K562 (cell line): ENCODE data around the gene TMEM204. TPM values are rescaled to one million over a fixed set of nuclear protein-coding genes. Genes with fewer than 3 reads are reported as not detected.

Experiments
- CBX3 ChIP-seq, 2 experiments: IDR thresholded peaks; 1 replicate in 1 of 2; 2 replicates in 1 of 2; pipeline ENCODE4 v1.6.1; 2012; ENCODE audit warnings: inconsistent platforms in 2 of 2, low read length in 2 of 2, borderline replicate concordance in 1 of 2, control low read depth in 1 of 2
- ERF ChIP-seq: fragments of 450-650 bp; formaldehyde crosslinking; IDR thresholded peaks from 2 replicates; pipeline ENCODE4 v1.4.0; 2020; ENCODE audit warnings: mild to moderate bottlenecking, mixed read lengths
- FOSL1 ChIP-seq: fragments of 200-800 bp; sonication (Bioruptor generic); conservative IDR thresholded peaks from 2 replicates; pipeline ENCODE4 v1.6.1; 2016; ENCODE audit warnings: missing genetic modification characterization, missing compliant biosample characterization
- FUS ChIP-seq: fragments of 200-400 bp; formaldehyde crosslinking; optimal IDR thresholded peaks from 2 replicates; pipeline ENCODE3; 2017; ENCODE audit warnings: low read depth, low read length
- HDAC8 ChIP-seq: fragments of 450-650 bp; IDR thresholded peaks from 2 replicates; pipeline ENCODE4 v1.6.1; 2016; ENCODE audit warnings: mild to moderate bottlenecking, missing genetic modification characterization, moderate library complexity, missing compliant biosample characterization
- LEF1 ChIP-seq: fragments of 450-650 bp; IDR thresholded peaks from 2 replicates; pipeline ENCODE4 v1.6.1; 2016; ENCODE audit warnings: mild to moderate bottlenecking
- NRF1 ChIP-seq, 2 experiments: fragments of 450-650 bp; IDR thresholded peaks in 1 of 2; conservative IDR thresholded peaks in 1 of 2; 2 replicates each; pipeline ENCODE4 v1.6.1; 2014; ENCODE audit warnings: mild to moderate bottlenecking in 2 of 2
- PURB ChIP-seq: sonication (generic); formaldehyde crosslinking; IDR thresholded peaks from 2 replicates; pipeline ENCODE4 v1.9.0; 2021; ENCODE audit warnings: low read depth, mild to moderate bottlenecking, missing genetic modification reagents
- TEAD4 ChIP-seq, 2 experiments: sonication (generic) in 1 of 2; formaldehyde crosslinking in 1 of 2; IDR thresholded peaks; 2 replicates each; pipeline versions ENCODE4 v1.6.1 to v1.8.0; 2012 to 2022; ENCODE audit warnings: borderline replicate concordance in 1 of 2, inconsistent platforms in 1 of 2, low read length in 1 of 2, mild to moderate bottlenecking in 1 of 2, missing genetic modification reagents in 1 of 2
- TFAP4 ChIP-seq: sonication (generic); formaldehyde crosslinking; IDR thresholded peaks from 2 replicates; pipeline ENCODE4 v1.8.0; 2022; ENCODE audit warnings: missing genetic modification reagents, mild to moderate bottlenecking, moderate library complexity, borderline replicate concordance
- ZFP36 ChIP-seq: fragments of 150-350 bp; IDR thresholded peaks from 2 replicates; pipeline ENCODE4 v1.6.1; 2018; ENCODE audit warnings: low read length, low read depth; ENCODE audit not compliant: partially characterized antibody
- polyA plus RNA-seq, 8 experiments: library from polyadenylated mRNA; depleted of rRNA in 4 of 8; stranded (reverse) in 5 of 8; unstranded in 3 of 8; fragments of >200 nt; fragmentation: Nextera tagmentation in 2 of 8; fragmentation: Illumina TruSeq in 1 of 8; extraction: Ambion mirVana in 2 of 8; extraction: Trizol in 1 of 8; gene quantifications; 2 replicates each; pipeline versions ENCODE4 v1.2.1 to v1.2.3, GENCODE V29; 2011 to 2014; ENCODE audit warnings: inconsistent platforms in 1 of 8, missing spikeins in 1 of 8
- total RNA-seq, 7 experiments: library from RNA; depleted of rRNA in 6 of 7; stranded (reverse); fragments of >200 nt in 6 of 7; fragmentation: Illumina TruSeq in 2 of 7; extraction: Trizol in 2 of 7; gene quantifications; 2 replicates each; pipeline versions ENCODE4 v1.2.1 to v1.2.3, GENCODE V29; 2011 to 2021; ENCODE audit warnings: low replicate concordance in 1 of 7
- TF ChIP-seq, protein P1 (sequence below), 2 experiments: fragments of 450-650 bp in 1 of 2; sonication (generic) in 1 of 2; formaldehyde crosslinking in 1 of 2; IDR thresholded peaks in 1 of 2; conservative IDR thresholded peaks in 1 of 2; 2 replicates each; pipeline versions ENCODE4 v1.6.1 to v1.8.1; 2016 to 2023; ENCODE audit warnings: mild to moderate bottlenecking in 2 of 2, moderate library complexity in 2 of 2, inconsistent platforms in 1 of 2, missing genetic modification reagents in 1 of 2
- TF ChIP-seq, protein P2 (sequence below), 2 experiments: fragments of 450-650 bp; IDR thresholded peaks; 2 replicates each; pipeline ENCODE4 v1.6.1; 2016; ENCODE audit warnings: mild to moderate bottlenecking in 2 of 2, borderline replicate concordance in 1 of 2, low read depth in 1 of 2, moderate library complexity in 1 of 2
- TF ChIP-seq, protein P3 (sequence below), 2 experiments: fragments of 250-450 bp in 1 of 2; fragments of 450-650 bp in 1 of 2; sonication (Bioruptor Pico) in 1 of 2; IDR thresholded peaks; 2 replicates each; pipeline versions ENCODE4 v1.6.1 to v1.8.0; 2016 to 2021; ENCODE audit warnings: mild to moderate bottlenecking in 2 of 2, moderate library complexity in 2 of 2, missing compliant biosample characterization in 1 of 2, missing genetic modification characterization in 1 of 2

Gene TMEM204
- total and polyA plus RNA-seq, 9 of the 15 experiments (the other 6 are each of a cell fraction or from before 2014, with no cell fraction given), result 0.04 to 0.18 TPM; not detected in 7

GRCh38 chr16:1492923-1493745, 40.3 kb upstream of the TMEM204 start, which contains the start of gene TELO2 (continued):
- TF ChIP-seq TEAD4 (IDR thresholded peaks at IDR 0.05; ENCODE audit: low read length), result peak; percentile 10; the same call in 1 of the 2 replicates
- TF ChIP-seq TEAD4 (CRISPR knock-in tag; IDR thresholded peaks at IDR 0.05; ENCODE audit: borderline replicate concordance), result no peak
- TF ChIP-seq PURB, result no peak
- TF ChIP-seq, protein P1, sequence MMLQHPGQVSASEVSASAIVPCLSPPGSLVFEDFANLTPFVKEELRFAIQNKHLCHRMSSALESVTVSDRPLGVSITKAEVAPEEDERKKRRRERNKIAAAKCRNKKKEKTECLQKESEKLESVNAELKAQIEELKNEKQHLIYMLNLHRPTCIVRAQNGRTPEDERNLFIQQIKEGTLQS (IDR thresholded peaks at IDR 0.05), result no peak
- TF ChIP-seq, protein P1 (CRISPR knock-in tag; conservative IDR thresholded peaks at IDR 0.05), result 0 out of 2 replicates have a peak, but pooled peaks have one; percentile 62
- peak in 1 of 2 experiments; percentile 13; a peak in 1 of 3 replicates for TF ChIP-seq CBX3 (IDR thresholded peaks at IDR 0.05; ENCODE audit: borderline replicate concordance in 1 of 2, low read length in 2 of 2)
- 0 out of 2 replicates have a peak, but pooled peaks have one; percentile 11 for TF ChIP-seq ERF (CRISPR knock-in tag)
- TF ChIP-seq, protein P2, sequence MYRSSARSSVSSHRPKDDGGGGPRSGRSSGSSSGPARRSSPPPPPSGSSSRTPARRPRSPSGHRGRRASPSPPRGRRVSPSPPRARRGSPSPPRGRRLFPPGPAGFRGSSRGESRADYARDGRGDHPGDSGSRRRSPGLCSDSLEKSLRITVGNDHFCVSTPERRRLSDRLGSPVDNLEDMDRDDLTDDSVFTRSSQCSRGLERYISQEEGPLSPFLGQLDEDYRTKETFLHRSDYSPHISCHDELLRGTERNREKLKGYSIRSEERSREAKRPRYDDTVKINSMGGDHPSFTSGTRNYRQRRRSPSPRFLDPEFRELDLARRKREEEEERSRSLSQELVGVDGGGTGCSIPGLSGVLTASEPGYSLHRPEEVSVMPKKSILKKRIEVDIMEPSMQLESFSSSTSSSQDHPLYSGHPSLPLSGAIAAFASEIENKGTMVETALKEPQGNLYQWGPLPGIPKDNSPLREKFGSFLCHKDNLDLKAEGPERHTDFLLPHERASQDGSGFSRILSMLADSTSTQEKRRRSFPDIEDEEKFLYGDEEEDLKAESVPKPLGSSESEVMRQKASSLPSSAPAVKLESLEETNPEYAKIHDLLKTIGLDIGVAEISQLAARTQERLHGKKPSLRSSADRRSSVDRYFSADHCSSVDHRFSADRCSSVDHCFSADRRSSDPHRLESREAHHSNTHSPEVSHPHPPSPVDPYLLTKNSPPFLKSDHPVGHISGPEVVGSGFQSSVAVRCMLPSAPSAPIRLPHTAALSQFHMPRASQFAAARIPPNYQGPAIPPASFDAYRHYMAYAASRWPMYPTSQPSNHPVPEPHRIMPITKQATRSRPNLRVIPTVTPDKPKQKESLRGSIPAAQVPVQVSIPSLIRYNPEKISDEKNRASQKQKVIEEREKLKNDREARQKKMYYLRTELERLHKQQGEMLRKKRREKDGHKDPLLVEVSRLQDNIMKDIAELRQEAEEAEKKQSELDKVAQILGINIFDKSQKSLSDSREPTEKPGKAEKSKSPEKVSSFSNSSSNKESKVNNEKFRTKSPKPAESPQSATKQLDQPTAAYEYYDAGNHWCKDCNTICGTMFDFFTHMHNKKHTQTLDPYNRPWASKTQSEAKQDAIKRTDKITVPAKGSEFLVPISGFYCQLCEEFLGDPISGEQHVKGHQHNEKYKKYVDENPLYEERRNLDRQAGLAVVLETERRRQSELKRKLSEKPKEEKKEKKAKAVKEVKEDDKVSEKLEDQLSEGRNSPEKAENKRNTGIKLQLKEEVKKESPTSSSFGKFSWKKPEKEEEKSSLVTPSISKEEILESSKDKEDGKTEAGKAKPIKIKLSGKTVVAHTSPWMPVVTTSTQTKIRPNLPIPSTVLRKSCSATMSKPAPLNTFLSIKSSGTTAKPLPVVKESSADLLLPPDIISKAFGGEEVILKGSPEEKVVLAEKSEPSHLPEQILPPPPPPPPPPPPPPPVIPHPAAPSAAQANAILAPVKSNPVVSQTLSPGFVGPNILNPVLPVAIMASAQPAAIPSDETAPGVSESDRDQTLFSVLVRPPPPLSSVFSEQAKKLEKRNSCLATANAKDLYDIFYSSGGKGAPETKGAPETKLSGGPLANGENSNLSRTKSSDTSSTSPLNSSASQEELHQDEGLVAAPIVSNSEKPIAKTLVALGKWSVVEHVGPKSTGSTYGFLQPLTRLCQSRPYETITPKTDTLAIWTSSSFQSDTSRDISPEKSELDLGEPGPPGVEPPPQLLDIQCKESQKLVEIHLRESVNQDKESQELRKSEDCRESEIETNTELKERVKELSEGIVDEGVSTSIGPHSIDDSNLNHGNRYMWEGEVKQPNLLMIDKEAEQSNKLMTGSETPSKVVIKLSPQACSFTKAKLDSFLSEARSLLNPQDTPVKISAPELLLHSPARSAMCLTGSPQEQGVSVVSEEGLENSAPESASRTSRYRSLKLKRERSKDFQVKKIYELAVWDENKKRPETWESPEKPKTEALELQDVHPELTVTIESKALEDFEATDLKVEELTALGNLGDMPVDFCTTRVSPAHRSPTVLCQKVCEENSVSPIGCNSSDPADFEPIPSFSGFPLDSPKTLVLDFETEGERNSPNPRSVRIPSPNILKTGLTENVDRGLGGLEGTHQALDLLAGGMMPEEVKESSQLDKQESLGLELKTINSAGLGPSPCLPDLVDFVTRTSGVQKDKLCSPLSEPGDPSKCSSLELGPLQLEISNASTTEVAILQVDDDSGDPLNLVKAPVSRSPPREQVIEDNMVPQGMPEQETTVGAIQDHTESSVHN (IDR thresholded peaks at IDR 0.05; ENCODE audit: borderline replicate concordance in 1 of 2, low read depth in 1 of 2), result no peak
- TF ChIP-seq FOSL1 (tag), result no peak
- TF ChIP-seq, protein P3, sequence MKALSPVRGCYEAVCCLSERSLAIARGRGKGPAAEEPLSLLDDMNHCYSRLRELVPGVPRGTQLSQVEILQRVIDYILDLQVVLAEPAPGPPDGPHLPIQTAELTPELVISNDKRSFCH (CRISPR knock-in tag; IDR thresholded peaks at IDR 0.05), result no peak
- TF ChIP-seq, protein P3 (tag; IDR thresholded peaks at IDR 0.05), result no peak
- TF ChIP-seq LEF1, result no peak
- no peak for TF ChIP-seq ZFP36
- peak; percentile 86 to 89 for TF ChIP-seq NRF1 (conservative IDR thresholded peaks at IDR 0.05 in 1 of 2, IDR thresholded peaks at IDR 0.05 in 1 of 2)
- no peak for TF ChIP-seq FUS
- TF ChIP-seq HDAC8 (tag), result no peak; the same call in 1 of the 2 replicates
- TF ChIP-seq TFAP4 (CRISPR knock-in tag), result peak; percentile 77
